Mucosa of descending colon (tissue), 3 donors: ENCODE measurements around the gene NPIPB4. TPM values are rescaled to one million over a fixed set of nuclear protein-coding genes. Genes with fewer than 3 reads are reported as not detected.
A peak's percentile ranks its signal among the peaks of the same experiment; 100 is the strongest.
"Not testable (repeated sequence)": the region's sequence is repeated elsewhere in the genome, so short reads cannot be mapped to it uniquely, and the experiment has no call there.

Experiments used
- ATAC-seq: fragments of 200-7000 bp; cut with Tn5 transposase; one replicate; pipeline ENCODE4 v1.9.1; 2020; ENCODE audit warnings: mild to moderate bottlenecking, moderate library complexity
- DNase-seq, 3 donors: peaks; one replicate each; pipeline ENCODE4 v3.0.0-alpha.2; 2020
- H3K36me3 ChIP-seq: fragments of 200-600 bp; one replicate; pipeline ENCODE4 v1.8.0; 2021; ENCODE audit warnings: low read depth, mild to moderate bottlenecking
- H3K4me1 ChIP-seq: fragments of 200-600 bp; one replicate; pipeline ENCODE4 v1.8.0; 2021; ENCODE audit warnings: low read depth, mild to moderate bottlenecking
- H3K4me3 ChIP-seq: fragments of 200-600 bp; one replicate; pipeline ENCODE4 v1.8.0; 2021; ENCODE audit warnings: mild to moderate bottlenecking
- H3K9me3 ChIP-seq: fragments of 200-600 bp; one replicate; pipeline ENCODE4 v1.8.0; 2021; ENCODE audit warnings: mild to moderate bottlenecking
- intact Hi-C, 2 donors: fragments of 100-400 bp; cut with DNase I in 1 of 2; cut with micrococcal nuclease in 1 of 2; formaldehyde crosslinking; loops; one replicate each; pipeline versions ENCODE4 v1.11.0 to v1.11.1; 2022; cut with DNase I, micrococcal nuclease
- long read RNA-seq, 2 donors: library from polyadenylated mRNA; unstranded; transcript quantifications; one replicate each; pipeline ENCODE4 v2.0.0, GENCODE V29; 2019 to 2021
- total RNA-seq, 3 donors: library from RNA; stranded (reverse); fragmentation: NEBNext Ultra II Directional in 2 of 3; extraction: Animal tissue kit (Norgen Biotek cat#: 25700) in 2 of 3; gene quantifications; one replicate each; pipeline versions ENCODE4 v1.2.1 to v1.2.4, GENCODE V29; 2021 to 2023
- donor health status: DM: no; HTN: no; CAD: no; lungs with moderate emphysema.
- donor health status: DM: no; HTN: no; CAD: no.
- donor health status: DM: no; HTN: yes; CAD: no.

NPIPB4 gene
- 100 to 1,000 TPM; 212 to 324 (median 247) TPM for total RNA-seq
- long read RNA-seq, donor 1, partial matches to known transcripts, result 0 of 1 reads
- long read RNA-seq, donor 1, other reads (novel, unspliced or antisense), result 1 of 1 reads
- long read RNA-seq, donor 2, partial matches to known transcripts, result 0 of 3 reads
- long read RNA-seq, donor 2, other reads (novel, unspliced or antisense), result 3 of 3 reads

- DNase-seq, H3K9me3 ChIP-seq, H3K36me3 ChIP-seq, H3K4me3 ChIP-seq, ATAC-seq, H3K4me1 ChIP-seq, intact Hi-C loops: not testable (repeated sequence)
Observed at GRCh38 chr16:21857656-21858055, at the start of gene NPIPB4. NPIPB4 (minus strand) TSS chr16:21857756; CDS start chr16:21857378, 378 bp downstream.

- DNase-seq, intact Hi-C loops, ATAC-seq: not testable (repeated sequence)
Observed at GRCh38 chr16:21898998-21899397, 41.4 kb upstream of the NPIPB4 start.

GRCh38 chr16:21881988-21882387 lies 24.4 kb upstream of the NPIPB4 start:
- ATAC-seq, intact Hi-C loops, H3K9me3 ChIP-seq, H3K4me1 ChIP-seq, H3K36me3 ChIP-seq, H3K4me3 ChIP-seq: not testable (repeated sequence)
- DNase-seq, result peak in 2 of 3 donors; percentile 10 to 19

More at GRCh38 chr16:21898998-21899397, 41.4 kb upstream of the NPIPB4 start:
- H3K36me3 ChIP-seq, H3K9me3 ChIP-seq, H3K4me3 ChIP-seq, H3K4me1 ChIP-seq: not testable (repeated sequence)

- H3K36me3 ChIP-seq, H3K4me1 ChIP-seq, intact Hi-C loops, H3K4me3 ChIP-seq, H3K9me3 ChIP-seq, ATAC-seq, DNase-seq: not testable (repeated sequence)
Observed at GRCh38 chr16:21837186-21837585, 20.4 kb downstream of the NPIPB4 start.

- H3K4me3 ChIP-seq, ATAC-seq, H3K36me3 ChIP-seq, H3K9me3 ChIP-seq, H3K4me1 ChIP-seq, DNase-seq, intact Hi-C loops: not testable (repeated sequence)
Observed at GRCh38 chr16:21836334-21836733, 21.2 kb downstream of the NPIPB4 start.

GRCh38 chr16:21835747-21836146 lies 21.8 kb downstream of the NPIPB4 start:
- H3K9me3 ChIP-seq, ATAC-seq, H3K4me3 ChIP-seq, H3K4me1 ChIP-seq, DNase-seq, H3K36me3 ChIP-seq, intact Hi-C loops: not testable (repeated sequence)

- H3K4me1 ChIP-seq, H3K4me3 ChIP-seq, H3K9me3 ChIP-seq, H3K36me3 ChIP-seq, ATAC-seq, DNase-seq, intact Hi-C loops: not testable (repeated sequence)
Observed at GRCh38 chr16:21834211-21834610, 23.3 kb downstream of the NPIPB4 start.

GRCh38 chr16:21829929-21830328 lies 27.6 kb downstream of the NPIPB4 start:
- DNase-seq, intact Hi-C loops, ATAC-seq, H3K36me3 ChIP-seq, H3K4me1 ChIP-seq, H3K9me3 ChIP-seq, H3K4me3 ChIP-seq: not testable (repeated sequence)

GRCh38 chr16:21826067-21826706 lies 31.4 kb downstream of the NPIPB4 start:
- H3K9me3 ChIP-seq, ATAC-seq, H3K4me1 ChIP-seq, DNase-seq, intact Hi-C loops, H3K4me3 ChIP-seq, H3K36me3 ChIP-seq: not testable (repeated sequence)

GRCh38 chr16:21825526-21825925 lies 32.0 kb downstream of the NPIPB4 start:
- H3K4me3 ChIP-seq, H3K4me1 ChIP-seq, DNase-seq, H3K36me3 ChIP-seq, ATAC-seq, H3K9me3 ChIP-seq, intact Hi-C loops: not testable (repeated sequence)

GRCh38 chr16:21823258-21823657 lies 34.3 kb downstream of the NPIPB4 start:
- H3K36me3 ChIP-seq, H3K4me1 ChIP-seq, ATAC-seq, DNase-seq, H3K4me3 ChIP-seq, H3K9me3 ChIP-seq, intact Hi-C loops: not testable (repeated sequence)

GRCh38 chr16:21820908-21821465 lies 36.6 kb downstream of the NPIPB4 start:
- not testable (repeated sequence) for DNase-seq

GRCh38 chr16:21820028-21820907 lies 37.3 kb downstream of the NPIPB4 start:
- H3K36me3 ChIP-seq, H3K4me1 ChIP-seq, intact Hi-C loops, H3K9me3 ChIP-seq: not testable (repeated sequence)
- peak; percentile 78 to 87 (median 85) for DNase-seq
- ATAC-seq, result peak; percentile 98
- peak overlapping the region; percentile 28 for H3K4me3 ChIP-seq

More at GRCh38 chr16:21820908-21821465, 36.6 kb downstream of the NPIPB4 start:
- H3K9me3 ChIP-seq, H3K4me1 ChIP-seq, H3K36me3 ChIP-seq, H3K4me3 ChIP-seq, ATAC-seq, intact Hi-C loops: not testable (repeated sequence)

GRCh38 chr16:21819617-21820016 lies 37.9 kb downstream of the NPIPB4 start:
- H3K4me1 ChIP-seq, H3K36me3 ChIP-seq, intact Hi-C loops, ATAC-seq, H3K9me3 ChIP-seq, DNase-seq, H3K4me3 ChIP-seq: not testable (repeated sequence)
